ENCODE measurements around the gene HOXB7.

The HOXB7 gene

GRCh38 chr17:48610282-48611211 lies at the start of gene HOXB7:
HOXB7 (minus strand) TSS chr17:48611017; CDS start chr17:48610918, 99 bp downstream.
- DNase-seq (ENCODE audit: low read depth in 2 of 2): peak in 1 of 2 donors; percentile 34

- DNase-seq (ENCODE audit: low read depth in 2 of 2): no peak
Measured at GRCh38 chr17:48655913-48656312, 45.1 kb upstream of the HOXB7 start.

GRCh38 chr17:48649741-48650140 lies 38.9 kb upstream of the HOXB7 start:
- no peak for DNase-seq (ENCODE audit: low read depth in 2 of 2)

- no peak for DNase-seq (ENCODE audit: low read depth in 2 of 2)
Measured at GRCh38 chr17:48647963-48648245, 37.1 kb upstream of the HOXB7 start.

- DNase-seq (ENCODE audit: low read depth in 2 of 2): no peak
Measured at GRCh38 chr17:48647103-48647962, 36.5 kb upstream of the HOXB7 start.

GRCh38 chr17:48646183-48647102 lies 35.6 kb upstream of the HOXB7 start:
- no peak for DNase-seq (ENCODE audit: low read depth in 2 of 2)

- DNase-seq (ENCODE audit: low read depth in 2 of 2): no peak
Measured at GRCh38 chr17:48645639-48646182, 34.9 kb upstream of the HOXB7 start.

- no peak for DNase-seq (ENCODE audit: low read depth in 2 of 2)
Measured at GRCh38 chr17:48644910-48645557, 34.2 kb upstream of the HOXB7 start.

- DNase-seq (ENCODE audit: low read depth in 2 of 2): no peak
Measured at GRCh38 chr17:48644159-48644558, 33.3 kb upstream of the HOXB7 start.

- no peak for DNase-seq (ENCODE audit: low read depth in 2 of 2)
Measured at GRCh38 chr17:48643697-48644012, 32.8 kb upstream of the HOXB7 start.

- DNase-seq (ENCODE audit: low read depth in 2 of 2): no peak
Measured at GRCh38 chr17:48642843-48643696, 32.3 kb upstream of the HOXB7 start.

- DNase-seq (ENCODE audit: low read depth in 2 of 2): no peak
Measured at GRCh38 chr17:48642059-48642842, 31.4 kb upstream of the HOXB7 start.

- no peak for DNase-seq (ENCODE audit: low read depth in 2 of 2)
Measured at GRCh38 chr17:48641541-48642058, 30.8 kb upstream of the HOXB7 start.

- no peak for DNase-seq (ENCODE audit: low read depth in 2 of 2)
Measured at GRCh38 chr17:48640858-48641180, 30.0 kb upstream of the HOXB7 start.

GRCh38 chr17:48639982-48640857 lies 29.4 kb upstream of the HOXB7 start:
- DNase-seq (ENCODE audit: low read depth in 2 of 2): no peak

- no peak for DNase-seq (ENCODE audit: low read depth in 2 of 2)
Measured at GRCh38 chr17:48639136-48639535, 28.3 kb upstream of the HOXB7 start.

GRCh38 chr17:48637323-48638260 lies 26.8 kb upstream of the HOXB7 start:
- no peak for DNase-seq (ENCODE audit: low read depth in 2 of 2)
